Breast epithelium (tissue), 4 donors: ENCODE data around the gene UFSP1. TPM values are rescaled to one million over a fixed set of nuclear protein-coding genes. Genes with fewer than 3 reads are reported as not detected.
A peak's percentile ranks its signal among the peaks of the same experiment; 100 is the strongest.

Experiments used
- DNase-seq, 2 donors: peaks; one replicate each; pipeline ENCODE4 v3.0.0-alpha.2; 2019; ENCODE audit warnings: low spot score in 2 of 2
- H3K27ac ChIP-seq, 2 donors: fragments of 200-600 bp; sonication (generic) in 1 of 2; one replicate each; pipeline ENCODE4 v1.5.1; 2016 to 2019; ENCODE audit warnings: mild to moderate bottlenecking in 1 of 2
- H3K27me3 ChIP-seq, 2 donors: fragments of 200-600 bp; sonication (generic) in 1 of 2; one replicate each; pipeline versions ENCODE4 v1.5.1 to v1.6.0; 2017 to 2019; ENCODE audit warnings: control low read depth in 1 of 2, mild to moderate bottlenecking in 1 of 2
- H3K36me3 ChIP-seq: fragments of 200-600 bp; one replicate; pipeline ENCODE4 v1.5.1; 2019
- H3K4me1 ChIP-seq, 2 donors: fragments of 200-600 bp; sonication (generic); one replicate each; pipeline ENCODE4 v1.5.1; 2016 to 2019; ENCODE audit warnings: control low read depth in 1 of 2
- H3K4me3 ChIP-seq, 3 donors: fragments of 200-600 bp; sonication (generic); 1 replicate in 2 of 3; 2 replicates in 1 of 3; pipeline ENCODE4 v1.5.1; 2016 to 2019; ENCODE audit warnings: mild to moderate bottlenecking in 3 of 3, moderate library complexity in 2 of 3
- H3K9me3 ChIP-seq, 2 donors: fragments of 200-600 bp; sonication (generic) in 1 of 2; one replicate each; pipeline ENCODE4 v1.5.1; 2016 to 2019; ENCODE audit warnings: control low read depth in 1 of 2
- CTCF ChIP-seq, 3 donors: fragments of 450-650 bp; IDR thresholded peaks; one replicate each; pipeline ENCODE4 v1.5.1; 2016 to 2017; ENCODE audit warnings: antibody characterized with exemption in 3 of 3, mild to moderate bottlenecking in 3 of 3, moderate library complexity in 3 of 3
- POLR2A ChIP-seq: fragments of 450-650 bp; IDR thresholded peaks from one replicate; pipeline ENCODE4 v1.6.1; 2016; ENCODE audit warnings: antibody characterized with exemption, mild to moderate bottlenecking, moderate library complexity
- POLR2AphosphoS5 ChIP-seq, 3 donors: sonication (generic); formaldehyde crosslinking; IDR thresholded peaks; one replicate each; pipeline ENCODE4 v1.6.1; 2017; ENCODE audit warnings: antibody characterized with exemption in 3 of 3
- intact Hi-C: fragments of 100-400 bp; cut with DNase I; formaldehyde crosslinking; loops from one replicate; pipeline ENCODE4 v1.15.1; 2023; ENCODE audit warnings: low total_unique reads
- total RNA-seq, 3 donors: library from RNA; depleted of rRNA; stranded (reverse); fragments of >200 nt; gene quantifications; one replicate each; pipeline ENCODE4 v1.1.0, GENCODE V29; 2016

UFSP1 gene
- total RNA-seq, 3 donors from 2014 or later, result 2.9 to 4.2 (median 3.7) TPM

GRCh38 chr7:100886936-100887515, 2.5 kb downstream of the UFSP1 start:
- H3K9me3 ChIP-seq, result no peaks in the 10 kb centered on the region
- intact Hi-C loops, result no loop called here
- H3K36me3 ChIP-seq, result peaks cover 21% of the 10 kb centered on the region
- TF ChIP-seq CTCF (IDR thresholded peaks at IDR 0.05) (no peak), POLR2A (no peak), POLR2AphosphoS5 (IDR thresholded peaks at IDR 0.05) (no peak)
- H3K4me3 ChIP-seq, result no peak overlapping the region
- peak overlapping the region; percentile 7 to 55 for H3K27ac ChIP-seq
- no peaks in the 10 kb centered on the region for H3K27me3 ChIP-seq
- no peak for DNase-seq
- peaks cover 0 to 10% of the 10 kb centered on the region in 2 donors for H3K4me1 ChIP-seq

GRCh38 chr7:100886142-100886935, 3.2 kb downstream of the UFSP1 start:
- no peak for DNase-seq
- no peaks in the 10 kb centered on the region for H3K9me3 ChIP-seq
- intact Hi-C loops, result no loop called here

GRCh38 chr7:100885440-100886141, 3.9 kb downstream of the UFSP1 start:
- no peak for DNase-seq

More at GRCh38 chr7:100886142-100886935, 3.2 kb downstream of the UFSP1 start:
- no peak overlapping the region for H3K27ac ChIP-seq
- H3K27me3 ChIP-seq, result no peaks in the 10 kb centered on the region
- H3K4me1 ChIP-seq, result peaks cover 0 to 10% of the 10 kb centered on the region in 2 donors
- peaks cover 24% of the 10 kb centered on the region for H3K36me3 ChIP-seq
- no peak for TF ChIP-seq POLR2A
- TF ChIP-seq CTCF (IDR thresholded peaks at IDR 0.05), result no peak
- TF ChIP-seq POLR2AphosphoS5 (IDR thresholded peaks at IDR 0.05), result no peak
- H3K4me3 ChIP-seq, result no peak overlapping the region

GRCh38 chr7:100884736-100885439, 4.6 kb downstream of the UFSP1 start:
- Histone ChIP-seq H3K36me3 (peaks cover 25% of the 10 kb centered on the region), H3K9me3 (no peaks in the 10 kb centered on the region), H3K4me1 (peaks cover 0 to 4% of the 10 kb centered on the region in 2 donors), H3K27me3 (no peaks in the 10 kb centered on the region), H3K4me3 (no peak overlapping the region), H3K27ac (no peak overlapping the region)
- intact Hi-C loops, result no loop called here
- TF ChIP-seq POLR2A (no peak), CTCF (IDR thresholded peaks at IDR 0.05) (no peak), POLR2AphosphoS5 (IDR thresholded peaks at IDR 0.05) (no peak)
- DNase-seq, result no peak

More at GRCh38 chr7:100885440-100886141, 3.9 kb downstream of the UFSP1 start:
- peaks cover 0 to 4% of the 10 kb centered on the region in 2 donors for H3K4me1 ChIP-seq
- TF ChIP-seq CTCF (IDR thresholded peaks at IDR 0.05) (no peak), POLR2AphosphoS5 (IDR thresholded peaks at IDR 0.05) (no peak), POLR2A (no peak)
- H3K4me3 ChIP-seq, result no peak overlapping the region
- H3K9me3 ChIP-seq, result no peaks in the 10 kb centered on the region
- H3K27ac ChIP-seq, result peak overlapping the region in 1 of 2 donors; percentile 3
- peaks cover 25% of the 10 kb centered on the region for H3K36me3 ChIP-seq
- no peaks in the 10 kb centered on the region for H3K27me3 ChIP-seq
- intact Hi-C loops, result no loop called here
